DLD1 (cell line): ENCODE data around the gene PLXNA1.

Experiments used
- in situ Hi-C: cut with HindIII; loops from 2 replicates; pipeline ENCODE4 v1.10.0; 2017; ENCODE audit warnings: low sequenced_read_pairs

Gene PLXNA1

DNA sequence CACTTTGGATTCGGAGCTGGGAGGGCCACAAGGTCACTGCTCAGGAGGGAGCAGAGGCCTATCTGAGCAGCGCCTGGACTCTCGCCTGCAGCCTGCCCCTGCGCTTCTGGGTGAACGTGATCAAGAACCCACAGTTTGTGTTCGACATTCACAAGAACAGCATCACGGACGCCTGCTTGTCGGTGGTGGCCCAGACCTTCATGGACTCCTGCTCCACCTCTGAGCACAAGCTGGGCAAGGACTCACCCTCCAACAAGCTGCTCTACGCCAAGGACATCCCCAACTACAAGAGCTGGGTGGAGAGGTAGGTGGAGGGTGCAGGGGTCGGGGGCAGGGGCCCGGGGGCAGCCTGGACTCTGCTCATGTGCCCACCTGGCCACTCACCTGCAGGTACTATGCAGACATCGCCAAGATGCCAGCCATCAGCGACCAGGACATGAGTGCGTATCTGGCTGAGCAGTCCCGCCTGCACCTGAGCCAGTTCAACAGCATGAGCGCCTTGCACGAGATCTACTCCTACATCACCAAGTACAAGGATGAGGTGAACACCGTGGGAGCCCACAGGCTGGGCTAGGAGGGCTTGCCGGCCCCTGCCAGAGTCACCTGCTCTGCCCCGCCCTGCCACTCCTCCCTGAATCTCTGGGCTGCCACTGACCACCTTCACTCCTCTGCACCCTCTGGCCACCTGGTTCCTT is 49.5 kb downstream of the PLXNA1 start:
- in situ Hi-C loops: no loop called here
